ENCODE data around the gene GSK3B.

The GSK3B gene

GRCh38 chr3:119978554-119979208, 115.6 kb downstream of the GSK3B start:
- in situ Hi-C loops (cut with HindIII; ENCODE audit: low sequenced_read_pairs) = no loop called here
- no peak overlapping the region for H3K4me3 ChIP-seq (ENCODE audit: low read depth, low read length)
- no peak for DNase-seq (ENCODE audit: low read depth)
- no peak for TF ChIP-seq CTCF (IDR thresholded peaks at IDR 0.05; ENCODE audit: low read depth, low read length, missing control alignments)

- in situ Hi-C loops (cut with HindIII; ENCODE audit: low sequenced_read_pairs) = no loop called here
- no peak overlapping the region for H3K4me3 ChIP-seq (ENCODE audit: low read depth, low read length)
- TF ChIP-seq CTCF (IDR thresholded peaks at IDR 0.05; ENCODE audit: low read depth, low read length, missing control alignments) = no peak
- DNase-seq (ENCODE audit: low read depth) = no peak
These were observed 116.9 kb downstream of the GSK3B start for GRCh38 chr3:119977353-119977752.

GRCh38 chr3:119976214-119976613, 118.0 kb downstream of the GSK3B start:
- no peak for DNase-seq (ENCODE audit: low read depth)
- H3K4me3 ChIP-seq (ENCODE audit: low read depth, low read length) = no peak overlapping the region
- TF ChIP-seq CTCF (IDR thresholded peaks at IDR 0.05; ENCODE audit: low read depth, low read length, missing control alignments) = no peak
- in situ Hi-C loops (cut with HindIII; ENCODE audit: low sequenced_read_pairs) = no loop called here

- TF ChIP-seq CTCF (IDR thresholded peaks at IDR 0.05; ENCODE audit: low read depth, low read length, missing control alignments) = no peak
- no peak overlapping the region for H3K4me3 ChIP-seq (ENCODE audit: low read depth, low read length)
- DNase-seq (ENCODE audit: low read depth) = no peak
- in situ Hi-C loops (cut with HindIII; ENCODE audit: low sequenced_read_pairs) = no loop called here
These were observed 119.6 kb downstream of the GSK3B start for GRCh38 chr3:119974656-119975055.

- in situ Hi-C loops (cut with HindIII; ENCODE audit: low sequenced_read_pairs) = no loop called here
- TF ChIP-seq CTCF (IDR thresholded peaks at IDR 0.05; ENCODE audit: low read depth, low read length, missing control alignments) = no peak
These were observed 121.1 kb downstream of the GSK3B start for GRCh38 chr3:119973018-119973646.

GRCh38 chr3:119969759-119970158, 124.5 kb downstream of the GSK3B start:
- no peak overlapping the region for H3K4me3 ChIP-seq (ENCODE audit: low read depth, low read length)
- TF ChIP-seq CTCF (IDR thresholded peaks at IDR 0.05; ENCODE audit: low read depth, low read length, missing control alignments) = no peak
- no peak for DNase-seq (ENCODE audit: low read depth)
- in situ Hi-C loops (cut with HindIII; ENCODE audit: low sequenced_read_pairs) = no loop called here

More at GRCh38 chr3:119973018-119973646, 121.1 kb downstream of the GSK3B start:
- no peak for DNase-seq (ENCODE audit: low read depth)
- H3K4me3 ChIP-seq (ENCODE audit: low read depth, low read length) = no peak overlapping the region
